Glomerular visceral epithelial cell (primary cell): Measurements from ENCODE around the gene AFF2.

Experiments
- DNase-seq: peaks from one replicate; pipeline ENCODE4 v3.0.0-alpha.2; 2016; ENCODE audit errors: extremely low spot score

AFF2 gene

GRCh38 chrX:148732743-148733142 is 232.3 kb downstream of the AFF2 start:
- no peak for DNase-seq

DNA sequence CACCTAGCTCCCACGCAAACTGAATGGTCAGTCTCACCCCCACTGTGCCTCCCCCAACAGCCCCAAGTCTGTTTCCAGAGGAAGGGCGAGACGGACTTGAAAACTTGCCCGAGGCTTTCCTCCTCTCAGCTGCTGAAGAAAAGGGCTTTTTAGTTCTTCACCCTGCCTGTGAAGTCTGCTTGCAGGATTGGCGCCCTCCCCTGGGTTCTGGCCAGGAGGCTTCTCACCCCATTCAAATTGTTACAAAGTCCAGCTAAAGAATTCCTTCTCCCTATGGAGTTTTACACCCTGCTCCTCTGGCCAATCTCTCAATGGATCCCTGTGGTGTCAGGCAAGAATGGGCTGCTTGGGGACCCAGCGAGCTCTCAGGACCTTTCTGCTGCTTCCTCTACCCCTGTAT is 241.0 kb downstream of the AFF2 start:
- DNase-seq, result no peak

GRCh38 chrX:148755111-148755510 is 254.7 kb downstream of the AFF2 start:
- no peak for DNase-seq

GRCh38 chrX:148763896-148764295 is 263.5 kb downstream of the AFF2 start:
- no peak for DNase-seq

DNA sequence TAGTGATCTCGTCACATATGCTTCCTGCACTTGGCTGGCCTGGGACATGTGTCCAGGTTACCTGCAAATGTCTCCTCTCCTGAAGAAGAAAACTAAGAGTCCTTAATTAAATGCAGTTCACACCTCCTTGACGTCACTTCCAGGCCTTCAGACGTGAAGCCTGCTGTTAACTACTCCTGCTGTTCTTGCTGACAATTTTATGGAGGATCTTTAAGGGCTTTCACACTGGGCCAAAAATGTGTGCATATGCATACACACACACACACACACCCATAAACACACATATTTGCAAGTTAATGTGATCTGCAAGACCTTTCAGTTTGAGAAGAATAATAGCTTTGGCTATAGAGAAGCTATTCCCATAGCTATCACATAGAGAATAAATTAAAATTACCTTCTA is 267.9 kb downstream of the AFF2 start:
- DNase-seq, result no peak

- no peak for DNase-seq
These were observed 271.0 kb downstream of the AFF2 start for GRCh38 chrX:148771440-148771839.

- no peak for DNase-seq
These were observed 273.9 kb downstream of the AFF2 start for GRCh38 chrX:148774276-148774675.

DNA sequence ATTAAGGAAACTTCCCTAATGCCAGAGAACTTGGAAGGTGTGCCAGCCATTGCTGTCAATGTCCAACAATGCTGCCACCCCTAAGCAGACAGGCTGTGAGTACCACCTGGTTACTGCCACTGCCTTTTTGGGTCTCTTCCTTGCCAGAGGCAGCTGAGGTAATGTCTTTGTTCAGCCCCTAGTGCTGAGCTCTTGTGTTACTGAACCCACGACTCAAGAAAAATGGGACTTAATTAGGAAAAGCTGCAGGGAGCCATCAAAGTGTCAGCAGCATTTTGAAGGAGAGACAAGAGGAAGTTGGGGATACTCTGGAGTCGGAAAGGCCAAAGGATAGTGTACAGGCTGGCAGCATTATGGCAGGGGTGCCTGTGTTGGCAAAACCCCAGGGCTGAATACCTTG is 283.7 kb downstream of the AFF2 start:
- DNase-seq, result no peak

DNA sequence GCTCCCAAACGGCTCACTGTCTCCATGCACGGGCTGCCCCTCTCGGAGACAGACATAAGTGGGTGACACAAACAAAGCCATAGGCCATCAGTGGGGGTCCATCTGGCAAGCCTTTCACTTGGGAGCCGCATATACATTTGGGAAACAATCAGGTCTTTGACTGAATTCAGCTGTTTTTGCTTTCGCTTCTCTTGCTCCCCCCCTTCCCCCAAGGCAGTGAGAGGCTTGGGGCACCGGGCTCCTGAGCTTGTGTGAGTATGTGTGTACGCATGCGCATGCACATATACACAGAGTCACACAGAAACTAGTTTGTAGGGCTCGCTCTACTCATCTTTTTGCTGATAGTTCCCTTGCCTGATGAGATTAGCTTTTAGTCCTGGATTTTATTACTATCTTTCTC is 284.4 kb downstream of the AFF2 start:
- no peak for DNase-seq

- DNase-seq, result no peak
These were observed 284.8 kb downstream of the AFF2 start for GRCh38 chrX:148785256-148785655.

DNA sequence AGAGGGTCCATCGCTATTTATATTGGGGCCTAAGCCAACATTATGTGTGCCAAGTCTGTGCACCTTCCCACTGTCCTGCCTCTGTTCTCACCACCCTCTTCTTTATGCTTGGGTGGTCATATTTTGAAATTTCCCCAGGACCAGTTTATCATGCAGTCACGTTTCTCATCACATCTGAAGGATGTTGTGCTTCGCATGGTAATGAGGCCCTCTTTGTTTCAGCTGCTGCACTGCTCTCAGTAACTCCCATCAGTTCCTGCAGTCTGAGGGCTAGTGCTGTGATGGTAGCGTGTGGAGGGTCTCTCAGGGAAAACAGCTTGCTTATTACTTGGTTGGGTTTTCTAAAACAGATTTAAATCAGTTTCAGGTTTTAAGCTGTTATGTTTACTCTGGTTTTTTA is 288.0 kb downstream of the AFF2 start:
- DNase-seq, result no peak

- no peak for DNase-seq
These were observed 293.9 kb downstream of the AFF2 start for GRCh38 chrX:148794350-148794749.

DNA sequence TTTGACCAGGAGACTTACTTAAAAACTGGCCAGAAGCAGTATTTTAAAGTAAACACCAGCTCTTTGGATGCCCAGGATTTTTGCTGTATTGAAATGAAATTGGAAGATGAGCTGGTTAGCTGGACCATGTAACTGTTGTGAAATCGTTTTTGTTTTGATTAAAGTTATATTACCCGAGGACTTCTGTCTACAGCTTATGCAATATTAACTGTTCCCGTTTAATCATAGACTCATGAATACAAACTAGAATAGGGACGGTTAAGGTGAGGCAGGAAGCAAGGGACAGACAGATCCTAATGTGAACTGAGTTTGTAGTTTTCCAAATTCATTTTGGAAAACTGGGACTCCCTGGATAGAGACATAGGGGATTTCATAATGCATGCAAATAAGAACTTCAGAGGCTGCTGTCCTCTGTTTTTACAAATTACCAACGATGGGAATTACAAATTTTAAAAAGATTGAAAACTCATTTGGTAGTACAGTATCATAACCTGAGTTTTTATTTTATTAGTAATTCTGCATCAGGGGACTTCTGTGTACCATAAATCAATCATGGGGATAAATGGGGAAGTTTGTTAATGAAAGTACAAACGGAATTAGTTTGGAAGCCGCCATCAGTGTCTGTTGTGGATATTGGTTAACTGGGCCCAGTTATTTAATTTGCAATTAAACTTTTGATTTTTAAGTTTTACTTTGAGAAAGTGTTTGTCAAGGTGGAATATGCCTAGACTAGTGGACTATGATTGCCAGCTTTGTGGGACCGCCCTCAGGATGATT is 304.4 kb downstream of the AFF2 start:
- DNase-seq, result no peak

DNA sequence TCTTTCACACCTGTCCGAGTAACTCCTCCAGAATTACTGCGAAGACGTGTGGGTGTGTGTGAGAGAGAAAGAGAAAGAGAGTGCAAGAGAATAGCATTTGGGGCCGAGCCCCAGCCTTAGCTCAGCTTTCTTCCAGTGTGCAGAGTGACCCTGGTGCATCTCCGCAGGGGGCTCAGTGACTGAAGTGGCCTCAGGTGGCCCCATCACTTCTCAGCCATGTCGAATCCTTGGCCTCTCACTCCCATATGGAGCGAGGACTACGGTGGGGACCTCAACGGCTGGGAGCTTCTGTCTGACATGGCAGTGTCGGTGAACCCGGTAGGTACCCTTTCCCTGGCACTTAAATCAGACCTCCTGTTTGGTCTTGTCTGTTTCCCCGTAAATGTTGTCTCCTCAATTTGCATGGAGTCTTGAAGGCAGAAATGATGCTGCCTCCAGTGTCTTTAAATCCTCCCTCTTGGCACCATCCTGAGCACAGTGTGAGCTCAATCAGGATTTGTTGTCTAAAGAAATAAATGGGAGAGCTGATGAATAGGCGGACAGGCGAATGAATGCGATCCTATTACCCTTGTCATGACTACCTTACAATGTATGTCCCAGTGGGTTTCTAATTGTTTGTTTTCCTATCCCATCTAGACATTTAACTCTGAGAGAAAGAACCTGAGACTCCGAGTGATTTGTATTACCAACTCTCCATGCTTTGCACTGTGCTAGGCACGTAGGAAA is 305.9 kb downstream of the AFF2 start:
- DNase-seq, result no peak

- no peak for DNase-seq
These were observed 308.4 kb downstream of the AFF2 start for GRCh38 chrX:148808833-148809232.

GRCh38 chrX:148811236-148811635 is 310.8 kb downstream of the AFF2 start:
- no peak for DNase-seq

DNA sequence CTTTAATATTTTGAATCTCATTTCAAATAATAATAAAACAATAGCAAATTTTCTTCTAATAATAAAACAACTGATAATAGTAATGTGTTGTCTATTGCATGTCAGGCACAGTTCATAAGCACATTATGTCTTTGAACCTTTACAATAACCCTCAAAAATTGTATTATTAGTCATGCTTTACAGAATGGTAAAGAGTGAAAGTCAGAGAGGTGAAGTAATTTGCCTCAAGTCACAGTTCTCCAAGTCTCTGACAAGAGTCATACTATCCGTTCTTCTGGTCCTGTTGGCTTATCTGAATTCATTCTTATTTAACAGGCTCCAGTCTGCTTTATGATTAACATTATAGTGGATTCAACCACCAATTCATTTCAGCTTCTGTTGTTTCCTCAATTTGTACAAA is 313.0 kb downstream of the AFF2 start:
- no peak for DNase-seq

DNA sequence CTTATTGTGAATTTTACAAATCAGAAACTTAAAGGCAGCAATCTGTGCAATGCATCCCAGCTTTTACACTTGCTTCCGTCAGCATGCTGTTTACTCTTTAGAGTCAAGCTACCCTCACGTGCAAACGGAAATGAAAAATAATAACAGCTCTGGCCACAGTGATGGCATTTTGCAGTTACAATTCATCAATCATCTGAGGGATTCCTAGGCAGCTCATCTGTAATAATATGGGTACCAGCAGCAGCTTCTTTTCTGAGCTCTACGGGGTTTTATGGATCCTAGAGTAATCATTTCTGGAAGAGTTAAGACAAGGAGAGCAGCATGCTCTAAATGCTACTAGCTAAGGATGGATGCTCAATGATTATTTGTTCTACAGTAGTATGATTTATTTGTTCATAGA is 313.6 kb downstream of the AFF2 start:
- no peak for DNase-seq

DNA sequence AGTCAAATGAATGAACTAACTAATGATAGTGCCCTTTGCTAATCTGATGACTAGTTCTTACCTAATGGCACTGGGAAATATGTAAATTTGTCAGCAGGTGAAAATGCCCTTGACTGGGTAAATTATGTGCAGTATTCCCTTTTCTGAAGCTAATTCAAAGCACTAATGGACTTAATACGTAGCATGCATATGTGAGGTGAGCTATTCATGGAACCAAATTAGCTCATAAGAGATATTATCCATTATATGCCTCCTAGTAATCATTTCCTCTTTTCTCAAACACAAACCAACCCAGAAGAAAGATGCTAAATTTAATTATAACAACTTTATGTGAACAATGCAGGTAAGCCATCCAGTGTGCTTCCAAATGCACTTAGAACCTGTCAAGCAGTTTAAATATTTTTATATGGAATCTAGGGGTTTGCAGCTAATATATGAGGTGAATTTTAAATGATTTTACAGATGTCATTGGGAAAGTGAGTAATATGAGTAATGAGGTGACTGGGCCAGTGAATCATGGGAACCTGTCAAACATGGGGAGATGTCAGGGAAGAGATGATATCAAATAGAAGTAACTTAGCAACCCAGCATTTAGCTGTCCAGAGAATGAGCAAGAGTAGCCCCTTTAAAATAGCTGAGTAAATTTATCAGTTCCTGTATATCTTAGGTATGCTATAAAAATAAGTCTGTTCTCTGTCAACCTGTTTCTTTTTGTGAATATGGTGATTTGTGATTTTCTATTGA is 315.0 kb downstream of the AFF2 start:
- DNase-seq, result no peak

- DNase-seq, result no peak
These were observed 323.6 kb downstream of the AFF2 start for GRCh38 chrX:148823986-148824385.

- DNase-seq, result no peak
These were observed 325.3 kb downstream of the AFF2 start for GRCh38 chrX:148825696-148826095.

DNA sequence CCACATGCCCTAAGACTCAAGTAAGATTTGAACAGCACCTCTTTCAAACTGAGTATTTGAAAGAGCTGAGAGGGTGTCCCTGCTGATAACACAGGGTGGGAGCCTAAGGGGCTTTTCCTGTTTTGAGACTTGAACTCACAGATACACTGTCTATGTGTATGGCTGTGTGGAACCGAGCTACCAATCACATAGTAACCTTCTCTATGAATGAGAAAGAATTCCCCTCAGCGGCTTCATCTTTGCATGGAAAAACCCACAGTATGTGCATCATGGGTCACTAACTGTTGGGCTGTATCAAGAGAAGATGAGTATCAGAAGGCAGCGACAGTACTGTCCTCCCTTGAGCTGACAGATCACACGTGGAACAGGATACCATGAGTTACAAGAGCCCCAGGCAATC is 336.3 kb downstream of the AFF2 start:
- no peak for DNase-seq

GRCh38 chrX:148850631-148851030 is 350.2 kb downstream of the AFF2 start:
- no peak for DNase-seq
